B cell (primary cell): ENCODE data around the gene ASTN1. TPM values are rescaled to one million over a fixed set of nuclear protein-coding genes. Genes with fewer than 3 reads are reported as not detected.

Experiments used
- ATAC-seq: fragments of 200-7000 bp; cut with Tn5 transposase; one replicate; pipeline ENCODE4 v1.10.0; 2021; ENCODE audit warnings: low read depth, mild to moderate bottlenecking, moderate number of reproducible peaks, moderate library complexity
- CTCF ChIA-PET: fragments of 350-600 bp; sonication (Branson Sonifier 250); formaldehyde crosslinking; loops from one replicate; lab custom pipeline; 2021; ENCODE audit warnings: antibody characterized with exemption, inconsistent platforms; lab: Charles Lee
- POLR2A ChIA-PET: fragments of 350-600 bp; sonication (Branson Sonifier 250); formaldehyde crosslinking; loops from one replicate; lab custom pipeline; 2021; ENCODE audit warnings: antibody characterized with exemption; lab: Charles Lee
- DNase-seq: peaks from one replicate; pipeline ENCODE4 v3.0.0; 2013
- H2AFZ ChIP-seq: 2 replicates; pipeline ENCODE4 v1.6.1; 2012; ENCODE audit warnings: mild to moderate bottlenecking, low read depth, low read length; ENCODE audit not compliant: insufficient read depth, poor library complexity, severe bottlenecking
- H3K27ac ChIP-seq, 2 donors: 1 replicate in 1 of 2; 2 replicates in 1 of 2; pipeline ENCODE4 v1.5.1; 2012 to 2013; ENCODE audit warnings: low read length in 2 of 2, mild to moderate bottlenecking in 2 of 2, moderate library complexity in 1 of 2
- H3K27me3 ChIP-seq, 4 experiments: fragments of 200-600 bp in 1 of 4; sonication (generic) in 1 of 4; replicated peaks in 1 of 4; 1 replicate in 2 of 4; 2 replicates in 2 of 4; pipeline versions ENCODE4 v1.6.1 to v1.7.0; 2013 to 2016; ENCODE audit warnings: low read length in 3 of 4, mild to moderate bottlenecking in 2 of 4, mixed read lengths in 1 of 4, moderate library complexity in 1 of 4; ENCODE audit not compliant: insufficient read depth in 4 of 4, control insufficient read depth in 3 of 4; ENCODE audit errors: control extremely low read depth in 1 of 4
- H3K36me3 ChIP-seq, 2 experiments: replicated peaks in 1 of 2; 1 replicate in 1 of 2; 2 replicates in 1 of 2; pipeline versions ENCODE4 v1.6.1 to v1.7.1; 2013; ENCODE audit warnings: low read length in 1 of 2; ENCODE audit not compliant: insufficient read depth in 2 of 2, control insufficient read depth in 1 of 2; ENCODE audit errors: control extremely low read depth in 1 of 2, extremely low read depth in 1 of 2
- H3K4me1 ChIP-seq, 2 donors: fragments of 200-600 bp in 1 of 2; sonication (generic) in 1 of 2; 1 replicate in 1 of 2; 2 replicates in 1 of 2; pipeline versions ENCODE4 v1.5.1 to v1.6.1; 2013 to 2017; ENCODE audit warnings: low read length in 2 of 2; ENCODE audit not compliant: control insufficient read depth in 2 of 2, insufficient read depth in 2 of 2
- H3K4me2 ChIP-seq: replicated peaks from 2 replicates; pipeline ENCODE3; 2012; ENCODE audit warnings: mild to moderate bottlenecking, low read depth, low read length; ENCODE audit not compliant: poor library complexity, severe bottlenecking
- H3K4me3 ChIP-seq, 5 experiments: fragments of 200-600 bp in 1 of 5; sonication (generic) in 1 of 5; 1 replicate in 3 of 5; 2 replicates in 2 of 5; pipeline versions ENCODE4 v1.5.1 to v1.7.0; 2011 to 2016; ENCODE audit warnings: low read length in 4 of 5, mild to moderate bottlenecking in 4 of 5, low read depth in 2 of 5, control low read depth in 1 of 5, moderate library complexity in 1 of 5; ENCODE audit not compliant: insufficient read depth in 1 of 5; ENCODE audit errors: control extremely low read depth in 1 of 5, extremely low read depth in 1 of 5
- H3K79me2 ChIP-seq: fragments of 200-600 bp; sonication (generic); one replicate; pipeline ENCODE4 v1.6.0; 2016; ENCODE audit warnings: low read length; ENCODE audit not compliant: control insufficient read depth, insufficient read depth
- H3K9ac ChIP-seq: fragments of 200-600 bp; sonication (generic); 2 replicates; pipeline ENCODE4 v1.6.1; 2017; ENCODE audit warnings: mild to moderate bottlenecking, low read length, moderate library complexity
- H3K9me3 ChIP-seq, 3 donors: one replicate each; pipeline versions ENCODE4 v1.6.1 to v1.7.1; 2013; ENCODE audit warnings: low read length in 2 of 3; ENCODE audit not compliant: control insufficient read depth in 2 of 3, insufficient read depth in 1 of 3; ENCODE audit errors: control extremely low read depth in 1 of 3
- H4K20me1 ChIP-seq: 2 replicates; pipeline ENCODE4 v1.6.0; 2012; ENCODE audit warnings: mild to moderate bottlenecking, low read length; ENCODE audit not compliant: insufficient read depth, control insufficient read depth, poor library complexity, severe bottlenecking
- H3K27ac Mint-ChIP-seq: one replicate; pipeline ENCODE4 v1.8.0; 2021; ENCODE audit warnings: mixed read lengths
- H3K27me3 Mint-ChIP-seq: one replicate; pipeline ENCODE4 v1.8.0; 2021; ENCODE audit warnings: mixed read lengths
- H3K4me1 Mint-ChIP-seq: one replicate; pipeline ENCODE4 v1.8.0; 2021; ENCODE audit warnings: mixed read lengths
- H3K4me3 Mint-ChIP-seq: one replicate; pipeline ENCODE4 v1.8.0; 2021; ENCODE audit warnings: mixed read lengths
- H3K9me3 Mint-ChIP-seq: one replicate; pipeline ENCODE4 v1.8.0; 2022; ENCODE audit warnings: mixed read lengths; ENCODE audit not compliant: insufficient read depth
- CTCF ChIP-seq: fragments of 200-600 bp; IDR thresholded peaks from one replicate; pipeline ENCODE4 v1.8.0; 2022; ENCODE audit warnings: antibody characterized with exemption, mild to moderate bottlenecking
- EZH2 ChIP-seq: IDR thresholded peaks from 2 replicates; pipeline ENCODE4 v1.6.1; 2012; ENCODE audit warnings: borderline replicate concordance, low read depth, mild to moderate bottlenecking, moderate library complexity, low read length; ENCODE audit not compliant: insufficient read depth, poor library complexity, severe bottlenecking
- WGBS: methylation state at CpG from one replicate; pipeline ENCODE4 v1.1.5; 2013; ENCODE audit warnings: missing lambda C conversion rate; ENCODE audit not compliant: insufficient coverage; 5-methylcytosine and 5-hydroxymethylcytosine counted together
- intact Hi-C: fragments of 100-400 bp; cut with micrococcal nuclease; formaldehyde crosslinking; loops from one replicate; pipeline ENCODE4 v1.10.0; 2022
- polyA plus RNA-seq: library from polyadenylated mRNA; depleted of rRNA; stranded (reverse); fragments of >200 nt; gene quantifications from 2 replicates; pipeline ENCODE4 v1.2.3, GENCODE V29; 2012
- total RNA-seq, 2 donors: library from RNA; stranded (reverse); fragments of 120-200 nt in 1 of 2; gene quantifications; 1 replicate in 1 of 2; 2 replicates in 1 of 2; pipeline versions ENCODE4 v1.2.3 to v1.2.4, GENCODE V29; 2013 to 2022

ASTN1 gene
- total and polyA plus RNA-seq, 2 donors (not counting 1 experiment from before 2014, with no cell fraction given), result not detected

- Mint-ChIP-seq H3K9me3 (no peaks in the 10 kb centered on the region), H3K4me1 (no peaks in the 10 kb centered on the region), H3K27me3 (peaks cover 8% of the 10 kb centered on the region), H3K27ac (no peak overlapping the region), H3K4me3 (no peak overlapping the region)
- Histone ChIP-seq H3K9me3 (peaks cover 0 to 5% (median 0%) of the 10 kb centered on the region in 3 donors), H3K27me3 (no peaks in the 10 kb centered on the region), H3K4me2 (no peak overlapping the region), H3K27ac (no peak overlapping the region), H4K20me1 (no peaks in the 10 kb centered on the region), H3K79me2 (no peaks in the 10 kb centered on the region), H2AFZ (no peak overlapping the region), H3K4me3 (no peak overlapping the region), H3K4me1 (no peaks in the 10 kb centered on the region), H3K9ac (no peak overlapping the region), H3K36me3 (no peaks in the 10 kb centered on the region)
- intact Hi-C loops, result no loop called here
- ATAC-seq, result no peak
- POLR2A ChIA-PET, result no interaction called here
- CTCF ChIA-PET, result no interaction called here
- TF ChIP-seq CTCF (no peak), EZH2 (no peak)
- no peak for DNase-seq
These were observed 128.9 kb downstream of the ASTN1 start for GRCh38 chr1:177035586-177035985.

DNA sequence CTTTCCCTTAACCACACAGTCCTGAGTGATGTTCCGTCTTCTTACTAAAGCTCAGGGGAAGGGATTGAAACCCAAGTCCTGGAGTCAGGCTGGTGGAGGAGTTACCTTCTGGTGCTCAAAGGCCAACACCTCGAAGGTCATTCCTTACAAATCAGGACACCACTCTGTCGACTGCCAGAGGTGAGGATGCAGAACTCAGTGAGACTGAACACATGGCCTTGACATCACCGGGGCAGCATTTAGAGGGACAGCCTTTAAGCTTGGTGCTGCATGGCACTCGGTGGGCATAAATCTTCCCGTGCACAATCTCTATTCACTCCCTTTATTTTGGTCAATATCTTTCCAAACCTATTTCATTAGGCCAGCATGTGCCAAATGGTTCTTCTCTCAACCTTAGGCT is 130.9 kb downstream of the ASTN1 start:
- no peak overlapping the region for H3K27ac ChIP-seq
- POLR2A ChIA-PET, result no interaction called here
- no peak overlapping the region for H2AFZ ChIP-seq
- H3K36me3 ChIP-seq, result no peaks in the 10 kb centered on the region
- Mint-ChIP-seq H3K27me3 (peaks cover 4% of the 10 kb centered on the region), H3K9me3 (no peaks in the 10 kb centered on the region), H3K4me1 (no peaks in the 10 kb centered on the region), H3K27ac (no peak overlapping the region), H3K4me3 (no peak overlapping the region)
- H3K4me2 ChIP-seq, result no peak overlapping the region
- 79% methylated on average over 6 of the region's 6 CpGs for WGBS
- H4K20me1 ChIP-seq, result no peaks in the 10 kb centered on the region
- no peak for DNase-seq
- CTCF ChIA-PET, result no interaction called here
- H3K79me2 ChIP-seq, result no peaks in the 10 kb centered on the region
- intact Hi-C loops, result no loop called here
- no peaks in the 10 kb centered on the region for H3K27me3 ChIP-seq
- H3K9ac ChIP-seq, result no peak overlapping the region
- no peak for ATAC-seq
- H3K4me1 ChIP-seq, result no peaks in the 10 kb centered on the region
- H3K9me3 ChIP-seq, result peaks cover 0 to 4% (median 0%) of the 10 kb centered on the region in 3 donors
- TF ChIP-seq CTCF, result no peak
- TF ChIP-seq EZH2, result no peak
- H3K4me3 ChIP-seq, result no peak overlapping the region
